C4-2B (cell line): Measurements from ENCODE around the gene OR7A5.
"Not testable (repeated sequence)": the region's sequence is repeated elsewhere in the genome, so short reads cannot be mapped to it uniquely, and the experiment has no call there.

ENCODE experiments used
- H3K27ac ChIP-seq: fragments of 450-650 bp; 2 replicates; pipeline ENCODE4 v1.5.1; 2017
- ZFX ChIP-seq: fragments of 450-650 bp; IDR thresholded peaks from 2 replicates; pipeline ENCODE4 v1.6.1; 2017
- TF ChIP-seq, protein P1 (sequence below): fragments of 450-650 bp; conservative IDR thresholded peaks from 2 replicates; pipeline ENCODE4 v1.5.1; 2017; ENCODE audit warnings: mild to moderate bottlenecking

The OR7A5 gene

GRCh38 chr19:14809272-14810057 is 25.5 kb downstream of the OR7A5 start:
- TF ChIP-seq, protein P1, sequence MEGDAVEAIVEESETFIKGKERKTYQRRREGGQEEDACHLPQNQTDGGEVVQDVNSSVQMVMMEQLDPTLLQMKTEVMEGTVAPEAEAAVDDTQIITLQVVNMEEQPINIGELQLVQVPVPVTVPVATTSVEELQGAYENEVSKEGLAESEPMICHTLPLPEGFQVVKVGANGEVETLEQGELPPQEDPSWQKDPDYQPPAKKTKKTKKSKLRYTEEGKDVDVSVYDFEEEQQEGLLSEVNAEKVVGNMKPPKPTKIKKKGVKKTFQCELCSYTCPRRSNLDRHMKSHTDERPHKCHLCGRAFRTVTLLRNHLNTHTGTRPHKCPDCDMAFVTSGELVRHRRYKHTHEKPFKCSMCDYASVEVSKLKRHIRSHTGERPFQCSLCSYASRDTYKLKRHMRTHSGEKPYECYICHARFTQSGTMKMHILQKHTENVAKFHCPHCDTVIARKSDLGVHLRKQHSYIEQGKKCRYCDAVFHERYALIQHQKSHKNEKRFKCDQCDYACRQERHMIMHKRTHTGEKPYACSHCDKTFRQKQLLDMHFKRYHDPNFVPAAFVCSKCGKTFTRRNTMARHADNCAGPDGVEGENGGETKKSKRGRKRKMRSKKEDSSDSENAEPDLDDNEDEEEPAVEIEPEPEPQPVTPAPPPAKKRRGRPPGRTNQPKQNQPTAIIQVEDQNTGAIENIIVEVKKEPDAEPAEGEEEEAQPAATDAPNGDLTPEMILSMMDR: no peak
- TF ChIP-seq ZFX: no peak
- no peak overlapping the region for H3K27ac ChIP-seq

DNA sequence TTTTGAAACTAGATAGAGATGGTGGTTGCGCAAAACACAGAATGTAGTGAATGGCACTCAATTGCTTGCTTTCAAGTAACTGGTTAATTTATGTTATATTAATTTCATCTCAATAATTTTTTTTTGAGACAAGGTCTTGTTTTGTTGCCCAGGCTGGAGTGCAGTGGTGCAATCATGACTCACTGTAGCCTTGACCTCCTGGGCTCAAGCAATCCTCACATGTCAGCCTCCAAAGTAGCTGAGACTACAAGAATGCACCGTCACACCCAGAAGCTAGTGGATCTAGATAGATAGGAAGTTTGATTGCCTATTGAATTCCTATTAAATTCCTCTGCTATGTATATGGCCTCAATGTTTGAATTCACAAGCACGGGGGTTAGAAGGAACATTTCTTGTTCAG is 30.2 kb downstream of the OR7A5 start:
- TF ChIP-seq, protein P1: no peak
- TF ChIP-seq ZFX: no peak
- H3K27ac ChIP-seq: no peak overlapping the region

DNA sequence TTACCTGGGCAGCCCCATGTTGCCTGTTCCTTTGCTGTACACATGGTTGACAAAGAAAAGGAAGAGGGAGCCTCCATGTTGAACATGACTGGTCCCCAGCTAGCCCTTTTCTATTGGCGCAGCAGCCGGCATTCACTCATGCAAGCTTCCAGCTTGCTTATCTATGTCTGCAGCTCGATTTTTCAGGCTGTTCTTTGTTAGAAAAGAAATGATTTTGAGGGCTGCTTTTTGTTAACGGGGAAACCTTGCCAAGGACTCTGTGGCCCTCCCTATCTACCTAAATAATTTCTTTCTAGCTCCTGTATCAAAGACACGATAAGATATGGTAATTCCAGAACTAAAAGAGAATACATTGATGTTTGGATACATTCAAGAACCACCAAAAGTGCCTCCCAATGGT is 36.2 kb downstream of the OR7A5 start:
- no peak overlapping the region for H3K27ac ChIP-seq
- no peak for TF ChIP-seq ZFX
- TF ChIP-seq, protein P1: no peak

DNA sequence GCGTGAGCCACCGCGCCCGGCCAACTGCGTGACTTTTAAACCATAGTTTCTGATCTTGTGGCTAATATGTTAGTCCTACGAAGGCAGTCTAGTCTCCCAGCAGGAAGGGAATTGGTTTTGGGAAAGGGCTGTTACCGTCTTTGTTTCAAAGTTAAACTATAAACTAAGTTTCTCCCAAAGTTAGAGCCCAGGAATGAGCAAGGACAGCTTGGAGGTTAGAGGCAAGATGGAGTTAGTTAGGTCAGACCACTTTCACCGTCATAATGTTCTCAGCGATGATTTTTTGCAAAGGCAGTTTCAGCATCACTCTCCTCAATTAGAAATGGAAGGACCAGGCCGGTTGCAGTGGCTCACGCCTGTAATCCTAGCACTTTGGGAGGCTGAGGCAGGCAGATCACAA is 39.0 kb downstream of the OR7A5 start:
- TF ChIP-seq, protein P1: no peak
- no peak for TF ChIP-seq ZFX
- no peak overlapping the region for H3K27ac ChIP-seq

DNA sequence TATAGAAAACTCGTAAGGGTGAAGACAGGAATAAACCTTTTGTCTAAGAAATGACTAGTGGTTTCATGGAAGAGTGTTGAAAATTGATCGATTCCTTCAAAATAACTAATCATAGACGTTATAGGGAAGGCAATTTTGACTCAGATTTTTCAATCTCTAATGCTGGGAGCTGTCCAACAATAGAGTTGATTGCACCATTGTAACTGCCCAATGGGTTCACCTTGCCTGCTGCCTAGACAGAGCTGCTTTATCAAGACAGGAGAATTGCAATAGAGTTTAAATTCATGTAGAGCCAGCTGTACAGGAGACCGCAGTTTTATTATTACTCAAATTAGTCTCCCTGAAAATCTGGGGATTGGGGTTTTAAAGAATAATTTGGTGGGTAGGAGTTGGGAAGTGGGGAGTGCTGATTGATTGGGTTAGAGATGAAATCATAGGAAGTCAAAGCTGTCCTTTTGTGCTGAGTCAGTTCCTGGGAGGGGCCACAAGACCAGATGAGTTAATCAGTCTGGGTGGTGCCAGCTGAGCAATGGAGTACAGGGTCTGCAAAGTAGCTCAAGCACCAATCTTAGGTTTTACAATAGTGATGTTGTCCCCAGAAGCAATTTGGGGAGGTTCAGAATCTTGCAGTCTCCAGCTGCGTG is 39.8 kb downstream of the OR7A5 start:
- TF ChIP-seq, protein P1: no peak
- TF ChIP-seq ZFX: no peak
- H3K27ac ChIP-seq: no peak overlapping the region

DNA sequence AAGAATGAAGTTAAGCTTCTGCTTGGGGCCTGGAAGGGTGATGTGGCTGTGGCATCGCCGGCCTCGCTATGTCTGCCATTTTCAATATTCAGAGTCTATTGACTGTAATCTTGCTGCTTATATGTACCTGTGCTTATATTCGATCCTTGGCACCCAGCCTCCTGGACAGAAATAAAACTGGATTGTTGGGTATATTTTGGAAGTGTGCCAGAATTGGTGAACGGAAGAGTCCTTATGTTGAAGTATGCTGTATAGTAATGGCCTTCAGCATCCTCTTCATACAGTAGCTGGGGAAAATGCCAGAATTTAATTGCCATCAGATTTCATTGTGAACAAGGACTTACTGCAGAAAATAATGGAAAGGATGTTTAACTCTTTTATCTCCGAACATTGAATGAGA is 42.7 kb downstream of the OR7A5 start:
- not testable (repeated sequence) for H3K27ac ChIP-seq

- TF ChIP-seq, protein P1: peak; percentile 97
- no peak for TF ChIP-seq ZFX
- no peak overlapping the region for H3K27ac ChIP-seq
Observed at GRCh38 chr19:14786421-14786851, 48.5 kb downstream of the OR7A5 start.

- H3K27ac ChIP-seq: not testable (repeated sequence)
Observed at GRCh38 chr19:14785102-14785793, 49.7 kb downstream of the OR7A5 start.

DNA sequence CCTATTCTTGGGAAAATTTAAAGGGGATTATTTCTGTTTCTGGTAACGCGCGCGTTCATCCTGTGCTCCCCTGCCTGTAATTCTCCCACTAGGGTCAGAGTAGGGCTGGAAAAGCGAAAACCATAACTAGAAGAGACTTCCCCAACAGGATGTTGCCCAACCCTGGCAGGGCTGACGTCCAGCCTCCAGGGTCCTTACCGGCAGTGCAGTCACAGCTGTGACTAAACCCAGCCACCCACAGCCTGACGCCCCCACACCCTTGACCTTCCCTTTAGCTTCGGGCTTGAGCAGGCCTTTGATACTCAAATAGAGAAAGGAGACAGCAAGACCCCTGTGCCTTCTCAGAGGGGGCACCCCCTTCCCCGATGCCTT is 50.3 kb downstream of the OR7A5 start:
- H3K27ac ChIP-seq: not testable (repeated sequence)

GRCh38 chr19:14783410-14783998 is 51.5 kb downstream of the OR7A5 start:
- H3K27ac ChIP-seq: not testable (repeated sequence)
